ENCODE data around the gene ADAMTS9.

DNA sequence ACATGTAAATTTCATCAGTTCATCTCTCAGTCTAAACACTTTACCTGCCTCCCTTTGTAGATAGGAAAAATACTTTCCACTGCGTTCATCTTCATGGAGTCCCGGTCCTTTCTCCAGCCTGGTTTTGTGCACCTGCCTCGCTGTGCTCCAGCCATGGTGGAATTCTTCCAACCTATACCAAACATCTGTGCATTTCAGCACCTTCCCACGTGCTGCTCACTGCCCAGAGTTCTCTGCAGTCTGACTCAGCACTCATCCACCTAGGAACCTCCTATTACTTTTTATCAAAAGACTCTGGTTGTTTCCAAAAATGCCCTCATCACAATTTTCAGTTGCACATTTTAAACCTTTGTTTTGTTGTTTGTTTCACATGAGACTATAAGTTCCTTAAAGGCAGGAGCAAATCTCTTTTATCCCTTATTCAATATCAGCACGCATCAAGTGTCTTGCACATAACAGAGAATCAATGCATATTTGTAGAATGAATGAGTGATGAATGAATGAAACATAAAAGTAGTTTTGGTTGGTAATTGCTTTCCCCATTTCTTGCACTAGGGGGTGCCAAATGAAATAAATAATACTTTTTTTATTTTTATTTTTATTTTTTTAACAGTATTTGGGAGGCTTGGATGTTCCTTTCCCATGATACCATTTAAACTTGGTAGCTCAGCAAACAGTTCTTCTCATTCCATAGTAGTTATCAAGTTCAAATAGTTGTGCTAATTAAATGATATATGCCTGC is 30.2 kb upstream of the ADAMTS9 start:
- TF ChIP-seq CTCF (IDR thresholded peaks at IDR 0.05) (peak in 3 of 4 experiments; percentile 18 to 32 (median 21)), POLR2A (IDR thresholded peaks at IDR 0.05) (no peak)

Data from prostate gland (tissue), 2 donors.